A549 treated with Mapracorat at 1 μM for 4 hours (cell line): ENCODE results near the gene OTUD6A. TPM values are rescaled to one million over a fixed set of nuclear protein-coding genes. Genes with fewer than 3 reads are reported as not detected.

Experiments used
- total RNA-seq: library from RNA; stranded (reverse); fragments of 200-300 nt; extraction: Qiagen RNA extraction; gene quantifications from 5 replicates; pipeline ENCODE4 v1.2.3, GENCODE V29; 2022

The OTUD6A gene
- total RNA-seq, result not detected in 5 replicates

GRCh38 chrX:70062076-70062475 is at the start of gene OTUD6A:
Gene OTUD6A (plus strand): TSS chrX:70062457. CDS start chrX:70062525, 68 bp downstream.

GRCh38 chrX:70049925-70050324 is 12.3 kb upstream of the OTUD6A start, which contains the start of gene AWAT2:
Gene AWAT2 (minus strand): TSS chrX:70049938. CDS start chrX:70049932, 6 bp downstream.

Other genes with a start within 250 kb of the OTUD6A start
- not detected in 5 replicates for gene AWAT2, start 12.5 kb upstream of the OTUD6A start, total RNA-seq
- gene IGBP1, start 71.0 kb downstream of the OTUD6A start, total RNA-seq, result 58.5 to 70.0 TPM (median 64.7 TPM) in 5 replicates
- not detected in 5 replicates for gene DGAT2L6, start 115.0 kb downstream of the OTUD6A start, total RNA-seq
- gene AWAT1, start 172.2 kb downstream of the OTUD6A start, total RNA-seq, result not detected in 5 replicates
- not detected in 5 replicates for gene P2RY4, start 197.7 kb downstream of the OTUD6A start, total RNA-seq
- gene ARR3, start 205.9 kb downstream of the OTUD6A start, total RNA-seq, result not detected in 5 replicates
- gene RAB41, start 219.7 kb downstream of the OTUD6A start, total RNA-seq, result not detected in 5 replicates
- gene PDZD11, start 227.5 kb downstream of the OTUD6A start, total RNA-seq, result 85.5 to 110 TPM (median 91.6 TPM) in 5 replicates
- gene KIF4A, start 227.6 kb downstream of the OTUD6A start, total RNA-seq, result 25.0 to 29.1 TPM (median 26.5 TPM) in 5 replicates